Left hindlimb (tissue), 1 donor: Measurements from ENCODE around the gene SCAPER.
"Not testable (repeated sequence)": the region's sequence is repeated elsewhere in the genome, so short reads cannot be mapped to it uniquely, and the experiment has no call there.

ENCODE experiments used
- DNase-seq: peaks from one replicate; pipeline ENCODE4 v3.0.0-alpha.2; 2018

The SCAPER gene

DNA sequence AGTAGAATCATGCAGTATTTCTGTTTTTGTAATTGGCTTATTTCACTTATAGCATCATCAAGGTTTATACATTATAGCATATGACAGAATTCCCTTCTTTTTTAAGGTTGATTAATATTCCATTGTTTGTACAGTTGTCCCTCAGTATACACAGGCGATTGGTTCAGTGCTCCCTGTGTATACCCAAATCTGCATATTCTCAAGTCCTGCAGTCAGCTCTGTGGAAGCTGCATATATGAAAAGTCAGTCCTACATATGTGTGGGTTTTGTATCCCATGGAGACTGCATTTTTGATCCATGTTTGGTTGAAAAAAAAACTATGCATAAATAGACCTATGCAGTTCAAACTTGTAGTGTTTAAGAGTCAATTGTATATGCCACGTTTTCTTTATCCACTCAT is 440.9 kb downstream of the SCAPER start:
- DNase-seq: no peak

DNA sequence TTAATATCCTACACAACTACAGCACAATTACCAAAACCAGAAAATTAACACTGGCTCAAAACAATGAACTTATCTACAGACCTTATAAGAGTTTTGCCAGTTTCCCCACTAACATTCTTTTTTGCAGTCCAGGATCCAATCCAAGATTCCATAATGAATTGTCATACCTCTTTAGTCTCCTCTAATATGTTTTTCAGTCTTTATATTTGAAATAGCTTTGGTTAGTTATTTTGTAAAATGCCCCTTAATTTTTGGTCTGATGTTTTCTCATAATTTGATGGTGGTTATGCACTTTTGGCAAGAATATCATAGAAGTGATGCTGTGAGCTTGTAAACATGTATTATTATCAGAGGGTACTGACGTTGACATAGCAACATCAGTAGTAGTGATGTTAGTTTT is 444.3 kb downstream of the SCAPER start:
- no peak for DNase-seq

DNA sequence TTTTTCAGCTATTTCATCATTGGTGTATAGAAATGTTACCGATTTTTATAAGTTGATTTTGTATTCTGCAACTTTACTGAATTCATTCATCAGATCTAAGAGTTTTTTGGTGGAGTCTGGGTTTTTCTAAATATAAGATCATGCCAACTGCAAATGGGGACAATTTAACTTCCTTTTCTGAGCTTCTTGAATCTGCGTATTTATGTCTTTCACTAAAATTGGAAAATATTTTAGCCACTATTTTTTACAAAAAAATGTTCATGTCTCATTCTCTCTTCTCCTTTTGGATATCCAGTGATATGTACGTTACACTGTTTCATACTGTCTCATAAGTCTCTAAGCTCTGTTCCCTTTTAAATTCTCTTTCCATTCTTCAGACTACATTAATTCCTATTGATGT is 444.8 kb downstream of the SCAPER start:
- no peak for DNase-seq

DNA sequence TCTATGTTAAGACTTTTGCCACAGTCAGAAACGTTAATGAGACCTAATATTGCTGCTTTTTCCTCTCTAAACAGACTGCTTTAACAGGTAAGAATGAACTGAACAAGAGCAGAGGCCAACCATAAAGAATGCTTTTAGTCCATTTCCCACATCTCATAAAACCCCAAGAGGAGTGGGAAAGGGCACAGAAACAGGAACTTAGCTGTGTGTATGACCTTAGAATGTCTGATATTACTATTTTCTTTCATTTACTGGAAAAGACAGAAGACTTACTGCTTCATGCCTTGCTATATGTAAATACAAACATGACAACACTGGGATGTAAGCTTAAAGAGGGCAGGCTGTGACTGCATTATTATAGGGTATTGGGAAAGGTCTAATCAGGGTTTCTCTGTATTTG is 453.6 kb downstream of the SCAPER start:
- DNase-seq: no peak

DNA sequence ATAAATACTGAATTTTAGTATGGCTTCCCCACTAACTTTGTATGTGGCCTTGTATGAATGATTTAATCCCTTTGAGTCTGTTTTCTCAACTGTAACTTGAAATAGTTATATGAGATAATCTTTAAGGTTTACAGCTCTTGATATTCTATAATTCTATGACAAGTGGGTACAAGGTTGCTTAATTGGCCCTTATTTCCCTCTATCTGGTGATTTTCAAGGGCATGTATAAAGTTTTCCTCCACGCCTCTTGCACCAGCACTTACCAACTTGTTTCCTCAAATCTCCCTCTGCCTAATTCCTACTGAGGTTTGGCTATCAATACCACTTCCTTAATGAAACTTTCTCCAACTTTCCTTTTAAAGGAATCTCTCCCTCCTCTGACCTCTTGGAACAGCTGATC is 455.7 kb downstream of the SCAPER start:
- no peak for DNase-seq

DNA sequence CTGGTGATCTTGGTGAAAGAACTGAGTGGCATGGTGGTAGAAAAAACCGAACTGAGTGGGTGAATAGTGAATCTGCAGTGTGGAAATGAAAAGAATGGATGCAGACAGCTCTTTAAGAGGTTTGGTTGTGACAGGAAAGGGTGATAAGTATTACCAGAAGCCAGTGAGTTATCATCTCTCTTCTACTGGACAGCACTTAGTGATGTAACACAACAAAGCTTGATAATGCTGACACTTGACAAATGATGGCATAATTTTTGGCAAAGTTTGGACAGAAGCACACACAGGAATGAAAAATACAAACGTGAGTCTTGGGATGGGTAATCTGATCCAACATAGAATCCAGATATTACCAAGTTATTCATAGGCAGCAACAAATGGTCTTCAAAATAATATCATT is 456.4 kb downstream of the SCAPER start:
- DNase-seq: no peak

DNA sequence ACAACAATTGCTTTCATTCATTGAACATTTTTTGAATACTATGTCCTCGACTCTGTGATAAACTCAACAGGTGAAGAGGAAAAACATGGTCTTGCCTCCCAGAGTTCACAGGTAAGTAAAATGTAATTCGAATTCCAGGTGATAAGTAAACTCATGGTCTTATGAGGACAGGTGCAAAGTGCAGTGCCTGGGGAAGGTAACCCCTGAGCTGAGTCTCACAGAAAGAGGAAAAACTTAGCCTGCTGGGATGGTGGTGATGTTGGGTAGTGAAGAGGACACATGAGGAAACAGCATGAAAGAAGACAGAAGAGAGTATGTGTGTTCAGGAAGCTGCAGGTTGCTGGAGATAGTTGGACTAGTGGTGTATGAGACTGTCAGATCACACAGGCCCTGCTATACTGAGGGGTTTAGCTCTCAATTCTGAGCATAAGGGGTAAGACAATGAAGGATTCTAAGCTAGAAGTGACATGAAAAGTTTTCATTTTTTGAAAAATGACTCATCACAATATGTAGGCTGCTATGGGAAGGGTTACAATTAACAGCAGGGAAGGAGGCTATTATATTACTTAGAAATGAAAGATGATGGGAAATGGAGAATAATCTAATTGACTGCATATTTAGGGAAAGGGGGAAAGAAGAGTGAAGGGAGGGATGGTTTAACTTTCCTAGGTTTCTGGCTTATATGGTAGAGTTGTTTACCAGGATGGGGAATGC is 457.3 kb downstream of the SCAPER start:
- DNase-seq: no peak

DNA sequence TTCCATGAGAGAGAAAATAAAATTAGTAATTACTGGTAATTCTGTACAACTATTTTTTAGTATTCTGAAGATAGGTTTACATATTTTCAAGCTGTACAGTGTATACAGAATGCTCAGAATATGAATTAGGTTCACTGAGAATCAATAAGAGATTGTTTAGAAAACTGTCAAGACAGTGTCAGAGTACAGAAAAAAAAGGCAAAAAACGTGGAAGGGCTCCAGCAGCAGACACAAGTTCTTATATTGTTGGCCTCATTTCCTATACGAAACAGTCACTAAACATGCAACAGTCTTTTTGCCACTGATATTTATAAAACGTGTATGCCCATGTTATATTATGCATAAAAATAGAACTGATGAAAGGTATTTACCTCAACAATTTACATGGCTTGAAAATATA is 464.7 kb downstream of the SCAPER start:
- DNase-seq: no peak

DNA sequence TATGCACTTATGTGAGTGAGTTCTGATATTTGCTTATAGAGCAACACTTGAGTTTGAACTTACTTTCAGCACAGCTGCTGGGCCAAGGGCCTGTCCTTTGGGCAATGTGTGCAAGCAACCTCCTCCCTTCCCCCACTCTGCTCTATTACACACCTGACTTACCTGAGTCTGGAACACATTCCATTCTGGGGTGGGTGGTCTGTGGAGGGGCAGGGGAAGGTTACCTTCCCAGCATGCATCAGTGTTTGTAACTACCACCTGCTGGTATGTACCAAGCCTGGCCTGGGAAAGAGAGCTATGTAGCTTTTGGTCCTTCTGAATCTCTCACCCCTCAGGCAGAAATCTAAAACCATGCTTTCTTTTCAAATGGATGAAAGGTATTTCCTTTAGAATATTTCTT is 465.6 kb downstream of the SCAPER start:
- no peak for DNase-seq

DNA sequence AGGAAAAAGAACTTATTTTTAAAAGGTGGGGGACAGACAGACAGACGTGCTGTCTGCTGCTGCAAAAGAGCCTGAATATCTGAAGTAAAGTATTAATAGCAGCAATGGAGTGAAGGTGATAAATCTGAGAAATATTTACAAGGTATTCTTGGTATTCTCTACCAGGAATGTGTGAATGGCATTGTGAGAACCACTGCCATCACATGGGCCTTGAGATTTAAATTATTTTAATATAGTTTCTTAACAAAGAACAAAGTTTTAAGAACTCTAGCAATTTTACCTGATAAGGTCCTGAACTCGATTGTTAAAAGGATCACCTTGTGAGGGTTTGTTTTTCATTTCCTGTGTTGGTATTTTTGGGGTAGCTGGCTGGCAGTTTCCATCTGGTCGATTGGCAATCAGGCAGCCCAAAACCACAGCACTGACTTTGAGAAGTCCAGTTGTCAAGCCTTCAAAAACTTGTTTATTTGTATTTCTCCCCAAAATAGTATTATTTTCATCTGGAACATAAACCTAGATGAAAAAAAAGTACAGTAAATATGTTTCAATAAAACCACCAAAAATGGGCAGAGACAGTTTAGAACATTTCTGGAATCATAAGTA is 471.2 kb downstream of the SCAPER start:
- no peak for DNase-seq

DNA sequence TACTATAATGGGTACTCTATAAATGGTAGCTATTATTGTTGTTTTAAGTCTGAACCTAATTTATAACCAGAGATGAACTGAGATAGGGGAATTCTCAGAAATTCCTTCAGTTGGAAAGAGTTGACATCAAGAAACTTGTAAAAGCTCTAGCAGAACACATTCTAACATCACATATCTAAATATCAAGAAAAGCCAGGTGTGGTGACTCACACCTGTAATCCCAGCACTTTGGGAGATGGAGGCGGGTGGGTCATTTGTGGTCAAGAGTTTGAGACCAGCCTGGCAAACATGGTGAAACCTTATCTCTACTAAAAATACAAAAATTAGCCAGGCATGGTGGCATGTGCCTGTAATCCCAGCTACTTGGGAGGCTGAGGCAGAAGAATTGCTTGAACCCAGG is 472.1 kb downstream of the SCAPER start:
- DNase-seq: not testable (repeated sequence)

DNA sequence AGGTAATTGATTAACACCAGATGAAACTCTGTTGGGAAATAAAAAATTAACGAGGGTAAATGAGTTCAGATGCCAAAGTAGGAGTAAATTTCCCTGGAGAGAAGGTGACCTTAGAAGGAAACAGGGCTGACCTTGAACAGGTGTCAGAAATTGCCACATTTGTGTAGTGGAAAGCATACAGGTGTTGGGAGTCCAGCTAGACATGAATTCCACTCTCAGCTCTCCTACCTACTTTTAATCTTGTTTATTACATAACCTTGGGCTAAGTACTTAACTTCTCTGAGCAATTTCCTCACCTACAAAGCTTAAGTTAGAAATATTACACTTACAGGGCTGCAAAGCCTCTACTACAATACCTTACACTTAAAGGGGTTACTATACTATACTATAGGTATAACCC is 472.5 kb downstream of the SCAPER start:
- no peak for DNase-seq

DNA sequence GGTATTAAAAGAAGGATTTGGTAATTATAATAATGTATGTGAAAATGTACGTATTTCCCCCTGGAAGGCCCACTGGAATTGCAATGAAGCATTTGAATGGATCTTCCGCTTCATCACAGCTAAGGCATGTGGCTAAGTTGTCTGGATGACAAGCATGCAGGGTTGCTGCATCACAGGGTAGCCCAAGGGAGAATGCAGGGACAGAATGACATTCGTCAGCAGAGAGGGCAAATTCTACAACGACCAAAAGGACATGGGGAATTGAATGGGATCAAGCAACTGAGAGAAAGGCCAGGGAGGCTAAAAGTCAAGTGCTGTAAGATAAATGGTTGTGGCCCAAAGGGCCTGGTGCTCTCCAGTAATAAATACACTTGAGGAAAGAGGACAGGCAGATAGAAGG is 473.2 kb downstream of the SCAPER start:
- DNase-seq: no peak

DNA sequence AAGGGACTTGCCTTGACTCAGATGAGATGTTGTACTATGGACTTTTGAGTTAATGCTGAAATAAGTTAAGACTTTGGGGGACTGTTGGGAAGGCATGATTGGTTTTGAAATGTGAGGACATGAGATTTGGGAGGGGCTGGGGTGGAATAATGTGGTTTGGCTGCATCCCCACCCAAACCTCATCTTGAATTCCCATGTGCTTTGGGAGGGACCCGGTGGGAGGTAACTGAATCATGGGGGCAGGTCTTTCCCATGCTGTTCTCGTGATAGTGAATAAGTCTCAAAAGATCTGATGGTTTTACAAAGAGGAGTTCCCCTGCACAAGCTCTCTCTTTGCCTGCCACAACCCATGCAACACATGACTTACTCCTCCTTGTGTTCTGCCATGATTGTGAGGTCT is 474.4 kb downstream of the SCAPER start:
- not testable (repeated sequence) for DNase-seq

DNA sequence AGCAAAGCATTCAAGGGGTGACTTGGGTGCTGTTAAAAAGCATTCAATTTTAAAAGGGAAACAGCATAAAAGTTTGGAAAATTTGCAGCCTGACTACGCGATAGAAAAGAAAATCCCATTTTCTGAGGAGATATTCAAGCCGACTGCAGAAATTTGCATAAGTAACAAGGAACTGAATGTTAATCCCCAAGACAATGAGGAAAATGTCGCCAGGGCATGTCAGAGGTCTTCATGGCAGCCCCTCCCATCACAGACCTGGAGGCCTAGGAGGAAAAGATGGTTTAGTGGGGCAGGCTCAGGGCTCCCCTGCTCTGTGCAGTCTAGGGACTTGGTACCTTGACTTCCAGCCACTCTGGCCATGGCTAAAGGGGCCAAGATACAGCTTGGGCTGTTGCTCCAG is 475.5 kb downstream of the SCAPER start:
- no peak for DNase-seq

DNA sequence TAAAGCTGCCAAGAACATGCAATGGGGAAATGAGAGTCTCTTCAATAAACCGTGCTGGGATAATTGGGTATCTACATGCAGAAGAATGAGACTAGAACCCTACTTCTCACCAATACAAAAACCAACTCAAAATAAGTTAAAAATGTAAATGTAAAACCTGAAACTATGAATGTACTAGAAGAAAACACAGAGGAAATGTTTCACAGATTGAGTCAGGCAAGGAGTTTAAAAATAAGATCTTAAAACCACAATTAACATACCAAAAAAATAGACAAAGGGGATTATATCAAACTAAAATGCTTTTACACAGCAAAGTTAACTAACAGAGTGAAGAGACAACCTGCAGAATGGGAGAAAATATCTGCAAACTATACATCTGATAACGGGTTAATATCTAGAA is 478.2 kb downstream of the SCAPER start:
- no peak for DNase-seq

DNA sequence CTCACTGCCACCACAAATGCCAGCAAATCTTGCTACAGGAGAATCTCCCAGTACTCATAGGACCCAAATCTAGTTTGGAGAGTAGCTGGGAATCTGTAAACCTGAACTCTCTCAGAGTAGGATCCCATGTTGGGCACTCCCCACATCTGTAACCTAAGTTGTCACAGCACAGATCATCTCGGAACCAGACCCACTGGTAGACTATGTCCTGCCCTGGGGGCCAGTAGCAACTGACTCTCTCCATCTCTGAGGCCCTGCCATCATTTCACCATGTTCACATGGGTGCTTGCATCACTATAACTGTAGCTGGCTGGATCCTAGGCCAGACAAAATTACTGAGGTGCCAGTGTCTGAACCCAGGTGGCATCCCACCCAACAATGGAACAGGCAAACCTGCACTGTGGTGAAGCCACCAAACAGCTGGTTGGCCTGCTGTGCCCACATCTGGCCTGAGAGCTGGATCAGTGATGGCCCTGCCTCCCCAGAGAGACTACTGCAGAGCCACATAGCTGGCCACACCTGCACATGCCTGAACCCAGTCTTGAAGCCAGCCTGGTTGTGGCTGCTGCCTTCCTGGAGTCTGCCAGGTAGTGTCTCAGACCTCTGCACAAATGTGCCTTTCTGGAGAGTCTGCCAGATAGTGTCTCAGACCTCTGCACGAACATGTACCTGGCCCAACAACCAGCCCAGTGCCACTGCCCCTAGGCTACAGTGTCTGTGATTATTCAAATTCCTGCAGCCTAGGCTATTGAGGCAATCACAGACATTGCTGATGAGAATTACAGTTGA is 486.6 kb downstream of the SCAPER start:
- DNase-seq: no peak

DNA sequence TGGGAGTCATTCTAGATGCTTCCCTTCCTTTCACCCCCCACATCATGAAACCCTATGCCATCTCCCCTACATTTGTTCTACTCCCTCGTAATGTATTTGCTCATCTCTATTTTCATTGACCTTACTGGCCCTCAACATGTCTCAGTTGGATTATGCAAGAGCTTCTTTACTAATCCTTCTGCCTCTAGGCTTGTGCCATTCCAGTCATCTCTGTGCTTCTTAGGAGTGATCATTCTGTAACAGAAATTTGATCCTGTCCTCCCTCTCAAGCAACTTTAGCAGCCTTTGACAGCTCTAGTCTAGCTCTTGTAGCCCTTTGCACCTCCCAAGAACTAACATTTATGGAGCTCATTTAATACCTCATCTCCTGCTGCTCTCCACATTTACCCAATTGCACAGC is 503.9 kb downstream of the SCAPER start:
- DNase-seq: no peak

DNA sequence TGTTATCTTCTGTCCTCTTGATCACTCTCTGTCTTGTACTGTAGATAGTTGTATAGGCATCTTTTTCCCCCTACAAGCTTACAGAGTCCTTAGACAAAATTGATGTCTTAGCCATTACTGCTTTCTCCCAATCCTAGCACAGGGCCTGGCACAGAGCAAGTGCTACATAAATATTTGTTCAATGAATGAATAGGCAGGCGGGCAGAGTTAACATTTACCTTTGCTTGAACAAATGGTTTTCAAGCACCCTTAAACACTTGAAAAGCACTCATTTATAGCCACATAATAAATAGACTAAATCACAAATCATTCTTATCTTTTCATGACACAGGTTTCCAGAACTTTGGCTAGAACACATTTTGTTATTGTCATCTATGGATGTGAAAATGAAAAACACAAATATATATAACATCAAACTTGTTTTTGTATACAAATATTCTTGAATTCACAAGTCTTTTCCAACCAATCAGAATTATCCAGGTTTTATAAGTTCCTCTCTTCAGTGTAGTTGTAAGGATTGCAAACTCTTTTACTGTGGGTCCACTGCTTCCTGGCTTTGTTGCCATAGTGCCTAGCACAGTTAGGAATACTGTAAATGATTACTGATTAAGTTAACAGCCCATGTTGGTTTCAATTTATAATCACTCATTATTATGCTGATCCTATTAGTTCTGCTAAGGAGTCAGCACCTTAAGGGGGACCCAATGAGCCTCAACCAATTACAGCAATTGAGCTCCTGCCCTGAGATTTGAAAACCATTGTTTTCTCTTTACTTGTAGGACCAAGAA is 506.6 kb downstream of the SCAPER start:
- DNase-seq: no peak

DNA sequence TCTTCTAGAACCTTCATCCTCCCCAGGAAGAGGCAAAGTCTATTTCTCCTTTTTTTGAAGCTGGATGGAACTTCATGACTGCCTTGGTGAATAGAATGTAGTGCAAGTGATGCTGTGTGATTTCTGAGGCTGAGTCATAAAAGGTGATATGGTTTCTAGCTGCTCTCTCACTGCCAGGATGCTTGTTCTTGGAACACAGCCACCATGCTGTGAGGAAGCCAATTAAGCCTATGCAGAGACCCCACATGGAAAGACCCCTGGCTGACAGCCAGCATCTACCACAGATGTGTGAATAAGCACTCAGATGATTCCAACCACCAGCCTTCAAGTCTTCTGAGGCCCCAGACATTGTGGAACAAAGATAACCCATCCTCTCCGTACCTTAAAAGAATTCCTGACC is 511.5 kb downstream of the SCAPER start:
- DNase-seq: no peak

DNA sequence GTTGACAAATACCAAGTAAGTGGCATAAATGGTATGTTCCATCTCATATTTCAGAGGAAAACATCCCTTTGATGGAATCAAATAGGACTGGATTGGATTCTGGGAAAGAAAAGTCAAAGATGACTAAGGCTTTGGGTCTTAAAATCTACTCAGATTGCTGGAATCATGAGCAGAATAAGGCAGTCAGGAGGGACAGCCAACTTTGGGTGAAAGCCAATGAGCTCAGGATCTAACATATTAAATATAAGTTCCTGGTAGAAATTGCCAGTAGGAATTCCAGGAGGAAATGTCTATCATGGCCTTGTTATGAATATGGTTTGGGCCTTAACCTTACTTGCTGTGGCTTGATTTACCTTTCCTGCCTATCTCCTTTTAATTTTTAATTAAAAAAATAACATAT is 513.3 kb downstream of the SCAPER start:
- DNase-seq: no peak

DNA sequence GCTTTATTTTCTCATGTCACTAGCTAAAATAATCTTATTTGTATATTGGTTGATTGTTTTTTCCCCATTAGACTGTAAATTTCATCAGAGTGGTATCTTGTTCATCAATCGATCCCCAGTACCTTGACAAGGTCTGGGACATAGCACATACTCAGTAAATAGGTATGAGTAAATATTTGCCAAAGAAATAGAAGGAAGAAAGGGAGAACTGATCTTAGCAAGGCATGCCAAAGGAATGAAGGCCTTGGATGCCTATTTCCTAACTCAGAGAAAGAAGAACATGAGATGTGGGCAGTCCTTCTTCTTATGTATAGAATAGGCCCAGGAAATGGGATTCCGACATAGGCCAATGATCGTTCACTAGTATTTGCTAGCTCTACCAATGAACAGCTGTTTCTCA is 513.8 kb downstream of the SCAPER start:
- no peak for DNase-seq

DNA sequence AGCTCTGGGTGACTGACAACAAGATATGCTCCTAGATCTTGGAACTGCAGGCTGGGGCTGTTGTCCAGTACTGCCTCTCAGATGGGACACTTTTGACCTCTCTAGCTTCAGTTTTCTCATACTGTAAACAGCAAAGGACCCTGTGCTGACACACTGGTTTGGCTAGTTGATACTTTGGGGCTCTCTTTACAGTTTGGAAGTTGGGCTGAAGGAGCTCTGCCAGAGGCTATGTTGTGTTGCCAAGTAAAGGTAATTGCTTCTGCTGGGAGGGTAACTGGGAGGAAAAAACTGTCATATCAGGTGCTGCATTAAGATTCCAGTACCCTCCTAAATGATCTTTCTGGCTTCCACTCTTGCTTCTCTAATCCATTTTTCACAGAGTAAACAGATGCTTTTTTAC is 514.6 kb downstream of the SCAPER start:
- no peak for DNase-seq

DNA sequence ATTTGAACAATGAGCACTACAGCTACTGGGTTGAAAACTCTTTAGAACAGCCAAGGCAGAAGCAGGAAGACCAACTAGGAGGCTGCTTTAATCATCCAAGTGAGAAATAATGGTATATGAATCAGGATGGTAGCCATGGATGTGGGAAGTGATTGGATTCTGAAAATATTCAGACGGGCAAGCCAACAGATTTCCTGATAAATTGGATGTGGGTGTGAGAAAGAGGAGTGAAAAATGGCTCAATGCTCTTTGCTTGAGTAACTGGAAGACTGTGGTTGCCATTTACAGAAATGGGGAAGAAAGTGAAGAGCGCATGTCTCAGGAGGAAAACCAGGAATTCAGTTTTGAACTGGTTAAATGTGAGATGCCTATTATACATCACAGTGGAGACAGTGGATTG is 518.2 kb downstream of the SCAPER start:
- no peak for DNase-seq
